HG03469 (cell line): ENCODE measurements around the gene SOX1.

Source experiments
- ATAC-seq: cut with Tn5 transposase; IDR thresholded peaks from one replicate; pipeline ENCODE4 v1.9.1; 2021; ENCODE audit warnings: mild to moderate bottlenecking, moderate library complexity, moderate number of reproducible peaks; ENCODE audit not compliant: unreplicated experiment

Gene SOX1

DNA sequence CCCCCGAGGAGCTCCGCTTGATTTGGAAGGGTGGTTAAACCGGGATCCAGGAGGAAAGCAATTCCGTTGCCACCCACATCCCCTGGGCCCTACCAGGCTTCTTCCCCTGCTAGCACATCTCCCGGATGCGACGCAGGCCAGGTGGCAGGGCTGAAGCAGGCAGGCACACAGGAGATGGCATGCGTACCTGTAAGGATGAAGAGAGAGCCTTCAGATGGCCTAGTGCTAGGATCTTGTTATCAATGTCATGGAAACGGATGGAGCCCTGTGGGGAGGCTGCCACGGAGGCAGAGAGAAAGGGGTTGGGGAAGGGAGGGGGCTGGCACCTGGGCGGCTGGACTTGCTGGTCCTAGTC, 8.5 kb upstream of the SOX1 start:
- no peak for ATAC-seq

DNA sequence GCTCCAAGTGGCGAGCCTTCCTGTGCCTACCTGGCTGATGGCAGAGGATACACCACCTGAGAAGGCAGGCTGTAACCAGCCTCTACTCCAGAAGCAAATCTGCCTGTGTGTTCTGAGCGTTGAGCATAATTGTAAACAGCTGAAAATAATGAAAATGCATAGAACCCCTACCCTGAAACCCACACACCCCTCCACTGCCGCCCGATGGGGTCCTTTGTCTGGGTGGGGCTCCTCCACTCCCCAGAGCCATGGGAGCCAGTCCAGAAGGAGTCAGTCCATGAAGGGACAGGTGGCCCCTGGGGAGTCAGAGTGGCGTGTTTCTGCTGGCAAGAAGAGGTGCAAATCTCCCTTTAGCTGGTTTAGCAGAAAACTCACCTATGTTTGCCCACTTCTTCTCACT, 8.0 kb upstream of the SOX1 start:
- ATAC-seq, result no peak

- no peak for ATAC-seq
Observed at GRCh38 chr13:112059457-112060281, 7.3 kb upstream of the SOX1 start.

DNA sequence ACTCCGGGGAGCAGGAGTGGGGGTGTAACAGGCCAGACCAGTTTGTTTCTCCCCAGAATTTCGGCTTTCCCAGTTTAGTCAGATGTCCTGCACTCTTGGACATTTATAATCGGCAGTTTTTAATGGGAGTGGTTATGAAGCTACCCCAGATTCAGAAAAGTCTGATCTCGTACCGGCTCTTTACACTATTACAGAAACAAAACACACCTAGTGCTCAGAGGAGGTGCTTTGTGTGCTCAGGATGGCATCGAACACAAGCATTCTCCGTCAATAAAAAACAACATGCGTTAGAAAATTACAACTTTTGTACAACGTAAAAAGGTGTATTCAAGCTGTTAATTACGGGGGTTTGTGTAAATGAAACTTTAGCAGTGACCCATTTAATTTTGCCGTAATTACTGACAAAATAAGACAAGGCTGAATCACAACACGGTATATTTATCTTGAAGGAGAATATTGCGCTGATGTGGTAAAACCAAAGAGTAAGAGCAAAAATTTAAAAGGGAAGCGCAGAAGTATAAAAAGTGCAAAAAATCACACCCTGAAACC, 6.6 kb upstream of the SOX1 start:
- ATAC-seq, result no peak

DNA sequence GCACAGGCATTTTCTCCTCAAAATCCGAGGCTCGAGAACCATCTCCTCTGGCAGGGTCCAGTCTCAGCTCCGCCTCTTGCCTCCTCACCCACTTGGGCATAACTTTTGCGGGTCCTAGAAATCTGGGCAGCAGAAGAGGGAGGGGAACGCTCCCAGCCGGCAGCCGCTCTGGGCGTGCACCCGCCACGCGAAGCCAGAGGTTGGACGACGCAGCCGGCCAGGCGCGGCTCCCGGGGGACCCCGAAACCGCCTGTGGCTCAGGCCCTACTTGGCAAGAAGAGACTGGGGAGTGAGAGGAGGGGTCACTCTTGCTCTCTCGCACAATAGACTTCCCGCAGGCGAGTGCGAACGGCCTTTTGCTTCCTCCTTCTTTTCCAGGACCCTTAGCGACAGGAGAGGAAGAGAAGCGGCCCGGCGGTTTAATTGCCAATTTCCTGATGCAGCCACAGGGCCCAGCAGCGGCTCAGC, 6.0 kb upstream of the SOX1 start:
- no peak for ATAC-seq

GRCh38 chr13:112061367-112062061, 5.4 kb upstream of the SOX1 start:
- ATAC-seq, result no peak

- no peak for ATAC-seq
Observed at GRCh38 chr13:112062072-112062567, 4.8 kb upstream of the SOX1 start.

- no peak for ATAC-seq
Observed at GRCh38 chr13:112062571-112063570, 4.1 kb upstream of the SOX1 start.

GRCh38 chr13:112063807-112064206, 3.1 kb upstream of the SOX1 start:
- no peak for ATAC-seq

DNA sequence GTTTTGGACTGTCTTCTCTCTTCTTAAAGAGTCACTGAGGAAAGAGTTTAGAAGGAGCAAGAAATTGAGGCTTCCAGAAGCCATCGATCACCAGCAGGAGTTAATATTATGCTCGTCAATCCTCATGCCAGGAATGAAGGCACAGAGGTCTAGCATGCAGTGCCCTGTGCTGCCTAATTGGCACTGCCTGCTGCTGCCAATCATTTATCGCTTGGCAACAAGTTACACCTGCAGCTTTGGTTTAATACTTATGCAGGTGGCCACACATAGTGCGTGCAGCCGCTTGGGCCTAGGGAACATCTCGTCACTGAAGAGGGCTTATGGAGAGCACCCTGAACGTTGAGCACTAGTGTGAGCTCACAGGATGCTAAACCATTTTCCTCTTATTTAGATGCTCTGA, 2.7 kb upstream of the SOX1 start:
- ATAC-seq, result no peak

- ATAC-seq, result no peak
Observed at GRCh38 chr13:112065521-112065866, 1.5 kb upstream of the SOX1 start.

DNA sequence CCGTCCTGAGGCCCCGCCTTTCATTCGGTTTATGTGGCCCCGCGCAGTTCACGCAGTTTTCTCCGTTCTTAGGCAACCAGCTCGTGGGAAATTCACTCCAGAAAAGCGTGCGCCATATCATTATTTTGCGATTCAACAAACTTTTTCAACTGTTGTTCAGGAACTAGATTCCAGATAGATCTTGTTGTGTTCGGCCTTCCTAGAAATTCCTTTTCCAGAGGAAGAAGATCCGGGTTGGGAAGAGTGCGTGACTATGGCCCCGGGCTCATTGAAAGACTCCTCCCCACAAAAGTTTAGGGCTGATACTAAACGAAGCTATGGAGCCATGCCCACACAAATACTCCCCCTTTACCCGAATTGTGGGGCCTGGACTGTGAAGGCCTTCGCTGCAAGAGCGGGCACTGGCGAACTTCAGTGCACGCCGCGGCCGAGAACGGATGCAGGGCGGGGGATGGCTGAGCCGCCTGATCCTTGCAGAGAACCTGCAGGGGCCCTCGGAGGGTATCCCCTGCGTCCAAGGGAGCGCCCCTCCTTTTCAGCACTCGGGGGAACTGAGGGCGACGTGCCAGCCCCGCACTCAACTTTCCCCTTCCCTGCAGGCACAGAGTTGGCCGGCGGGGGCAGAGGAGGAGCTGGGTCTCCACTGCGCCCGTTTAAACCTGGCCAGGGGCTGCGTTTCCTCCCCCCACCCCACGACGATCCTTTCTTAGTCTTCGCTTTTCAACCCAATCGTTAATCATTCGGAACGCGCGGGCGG, 904 bp upstream of the SOX1 start:
- ATAC-seq, result no peak

GRCh38 chr13:112066624-112067004, 335 bp upstream of the SOX1 start:
- ATAC-seq, result no peak

DNA sequence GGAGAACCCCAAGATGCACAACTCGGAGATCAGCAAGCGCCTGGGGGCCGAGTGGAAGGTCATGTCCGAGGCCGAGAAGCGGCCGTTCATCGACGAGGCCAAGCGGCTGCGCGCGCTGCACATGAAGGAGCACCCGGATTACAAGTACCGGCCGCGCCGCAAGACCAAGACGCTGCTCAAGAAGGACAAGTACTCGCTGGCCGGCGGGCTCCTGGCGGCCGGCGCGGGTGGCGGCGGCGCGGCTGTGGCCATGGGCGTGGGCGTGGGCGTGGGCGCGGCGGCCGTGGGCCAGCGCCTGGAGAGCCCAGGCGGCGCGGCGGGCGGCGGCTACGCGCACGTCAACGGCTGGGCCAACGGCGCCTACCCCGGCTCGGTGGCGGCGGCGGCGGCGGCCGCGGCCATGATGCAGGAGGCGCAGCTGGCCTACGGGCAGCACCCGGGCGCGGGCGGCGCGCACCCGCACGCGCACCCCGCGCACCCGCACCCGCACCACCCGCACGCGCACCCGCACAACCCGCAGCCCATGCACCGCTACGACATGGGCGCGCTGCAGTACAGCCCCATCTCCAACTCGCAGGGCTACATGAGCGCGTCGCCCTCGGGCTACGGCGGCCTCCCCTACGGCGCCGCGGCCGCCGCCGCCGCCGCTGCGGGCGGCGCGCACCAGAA, 1.1 kb downstream of the SOX1 start:
- no peak for ATAC-seq

- ATAC-seq, result no peak
Observed at GRCh38 chr13:112068540-112069060, 1.7 kb downstream of the SOX1 start.

DNA sequence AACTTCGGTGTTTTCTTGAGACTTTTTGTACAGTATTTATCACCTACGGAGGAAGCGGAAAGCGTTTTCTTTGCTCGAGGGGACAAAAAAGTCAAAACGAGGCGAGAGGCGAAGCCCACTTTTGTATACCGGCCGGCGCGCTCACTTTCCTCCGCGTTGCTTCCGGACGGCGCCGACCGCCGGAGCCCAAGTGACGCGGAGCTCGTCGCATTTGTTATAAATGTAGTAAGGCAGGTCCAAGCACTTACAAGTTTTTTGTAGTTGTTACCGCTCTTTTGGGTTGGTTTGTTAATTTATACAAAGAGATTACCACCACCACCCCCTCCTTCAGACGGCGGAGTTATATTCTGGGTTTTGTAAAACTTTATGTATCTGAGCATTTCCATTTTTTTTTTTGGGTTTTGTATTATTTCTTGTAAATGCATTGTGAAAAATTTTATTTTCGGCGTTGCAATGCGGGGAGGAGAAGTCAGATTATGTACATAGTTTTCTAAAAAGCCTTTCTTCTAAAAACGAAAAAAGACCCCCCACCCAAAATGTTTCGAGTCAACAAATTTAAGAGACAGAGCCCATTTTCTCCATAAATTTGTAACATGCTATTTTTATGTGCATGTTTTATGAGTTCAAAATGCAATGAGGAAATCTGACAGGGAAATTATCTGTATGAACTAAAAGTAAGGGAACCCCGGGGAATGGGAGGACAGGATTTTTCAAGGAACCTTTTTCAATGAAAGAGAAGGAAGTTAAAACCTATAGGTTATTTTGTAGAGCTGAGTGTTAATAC, 2.3 kb downstream of the SOX1 start:
- no peak for ATAC-seq

DNA sequence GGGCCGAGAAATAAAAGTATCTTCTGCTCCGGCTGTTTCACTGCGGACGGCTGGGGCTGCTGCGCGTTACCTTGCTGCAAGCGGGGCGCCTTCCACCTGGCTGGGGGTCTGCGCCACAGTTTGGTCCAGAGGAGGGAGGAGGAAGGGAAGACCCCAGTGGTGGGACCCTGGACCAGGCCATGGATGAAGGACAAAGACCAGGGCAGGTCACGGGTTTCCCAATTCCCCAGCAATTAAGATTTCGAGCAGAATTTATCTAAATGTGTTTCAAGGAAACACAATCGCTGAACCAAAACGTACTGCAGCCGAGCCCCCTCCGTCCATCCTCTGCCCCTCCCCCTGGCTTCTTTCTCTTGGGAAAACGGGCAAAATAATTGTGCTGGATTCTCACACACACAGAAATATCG, 2.9 kb downstream of the SOX1 start:
- ATAC-seq, result no peak

DNA sequence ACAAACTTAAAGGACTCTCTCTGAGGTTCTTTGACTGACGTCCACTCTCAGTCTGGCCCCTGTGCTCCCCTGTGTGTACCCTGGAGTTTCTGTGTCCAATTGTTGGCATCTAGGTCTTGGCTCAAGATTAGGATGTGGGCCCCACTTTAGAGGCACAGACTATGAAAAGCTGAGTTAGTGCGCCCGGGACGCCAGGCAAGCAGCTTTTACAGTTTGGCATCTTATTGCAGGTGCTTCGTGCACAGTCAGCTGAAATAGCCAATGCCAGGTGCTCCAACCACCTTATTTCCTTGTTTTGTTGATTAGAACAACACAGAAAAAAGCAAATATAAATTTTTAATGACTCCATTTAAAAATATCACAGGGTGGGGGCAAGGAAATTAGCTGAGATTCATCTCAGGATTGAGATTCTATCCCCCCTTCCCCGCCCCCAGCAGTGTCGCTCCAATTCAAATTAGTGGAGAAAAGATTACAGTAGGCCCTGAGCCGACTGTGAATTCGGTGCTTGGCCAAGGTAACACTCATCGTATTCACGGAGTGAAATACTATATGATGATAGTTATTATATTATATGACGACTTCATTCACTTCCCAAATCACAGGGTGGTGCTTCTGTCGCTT, 4.3 kb downstream of the SOX1 start:
- no peak for ATAC-seq
